ENCODE data around the gene PHKB.
"Not testable (repeated sequence)": the region's sequence is repeated elsewhere in the genome, so short reads cannot be mapped to it uniquely, and the experiment has no call there.

The PHKB gene

GRCh38 chr16:47528431-47528830 is 67.3 kb downstream of the PHKB start:
- peaks cover 18% of the 10 kb centered on the region for H3K36me3 ChIP-seq (ENCODE audit: control insufficient read depth, low read length)
- TF ChIP-seq EZH2phosphoT487 (IDR thresholded peaks at IDR 0.05; ENCODE audit: borderline replicate concordance, low read length) = no peak
- TF ChIP-seq, protein P1, sequence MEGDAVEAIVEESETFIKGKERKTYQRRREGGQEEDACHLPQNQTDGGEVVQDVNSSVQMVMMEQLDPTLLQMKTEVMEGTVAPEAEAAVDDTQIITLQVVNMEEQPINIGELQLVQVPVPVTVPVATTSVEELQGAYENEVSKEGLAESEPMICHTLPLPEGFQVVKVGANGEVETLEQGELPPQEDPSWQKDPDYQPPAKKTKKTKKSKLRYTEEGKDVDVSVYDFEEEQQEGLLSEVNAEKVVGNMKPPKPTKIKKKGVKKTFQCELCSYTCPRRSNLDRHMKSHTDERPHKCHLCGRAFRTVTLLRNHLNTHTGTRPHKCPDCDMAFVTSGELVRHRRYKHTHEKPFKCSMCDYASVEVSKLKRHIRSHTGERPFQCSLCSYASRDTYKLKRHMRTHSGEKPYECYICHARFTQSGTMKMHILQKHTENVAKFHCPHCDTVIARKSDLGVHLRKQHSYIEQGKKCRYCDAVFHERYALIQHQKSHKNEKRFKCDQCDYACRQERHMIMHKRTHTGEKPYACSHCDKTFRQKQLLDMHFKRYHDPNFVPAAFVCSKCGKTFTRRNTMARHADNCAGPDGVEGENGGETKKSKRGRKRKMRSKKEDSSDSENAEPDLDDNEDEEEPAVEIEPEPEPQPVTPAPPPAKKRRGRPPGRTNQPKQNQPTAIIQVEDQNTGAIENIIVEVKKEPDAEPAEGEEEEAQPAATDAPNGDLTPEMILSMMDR (IDR thresholded peaks at IDR 0.05; ENCODE audit: low read depth, low read length, poor library complexity, severe bottlenecking) = no peak
- no peak overlapping the region for H3K4me3 ChIP-seq (ENCODE audit: low read length)

GRCh38 chr16:47533744-47534292 is 72.7 kb downstream of the PHKB start:
- Histone ChIP-seq H3F3A (ENCODE audit: control insufficient read depth, insufficient read depth) (no peaks in the 10 kb centered on the region), H4K20me1 (ENCODE audit: control insufficient read depth, insufficient read depth, low read depth, low read length) (no peaks in the 10 kb centered on the region), H3K4me2 (ENCODE audit: low read length) (no peak overlapping the region), H3K36me3 (ENCODE audit: control insufficient read depth, low read length) (peaks cover 25% of the 10 kb centered on the region), H3K9me2 (replicated peaks; ENCODE audit: control insufficient read depth, low read length) (no peaks in the 10 kb centered on the region), H3K4me3 (ENCODE audit: low read length) (no peak overlapping the region), H3K27me3 (ENCODE audit: control insufficient read depth, low read length) (no peaks in the 10 kb centered on the region), H3K9me3 (ENCODE audit: control insufficient read depth, insufficient read depth, low read length) (peaks cover 19% of the 10 kb centered on the region), H3K79me2 (ENCODE audit: control insufficient read depth, low read length) (no peaks in the 10 kb centered on the region), H3K4me1 (ENCODE audit: control insufficient read depth, low read length) (peaks cover 4% of the 10 kb centered on the region), H3K27ac (ENCODE audit: low read depth, low read length) (no peak overlapping the region)
- TF ChIP-seq, protein P1 (IDR thresholded peaks at IDR 0.05; ENCODE audit: low read depth, low read length, poor library complexity, severe bottlenecking) = no peak
- no peak for TF ChIP-seq EZH2phosphoT487 (IDR thresholded peaks at IDR 0.05; ENCODE audit: borderline replicate concordance, low read length)

More at GRCh38 chr16:47528431-47528830, 67.3 kb downstream of the PHKB start:
- Histone ChIP-seq H3F3A (ENCODE audit: control insufficient read depth, insufficient read depth) (no peaks in the 10 kb centered on the region), H3K4me1 (ENCODE audit: control insufficient read depth, low read length) (peaks cover 6% of the 10 kb centered on the region), H3K27me3 (ENCODE audit: control insufficient read depth, low read length) (no peaks in the 10 kb centered on the region), H3K9me3 (ENCODE audit: control insufficient read depth, insufficient read depth, low read length) (peaks cover 19% of the 10 kb centered on the region), H3K9me2 (replicated peaks; ENCODE audit: control insufficient read depth, low read length) (no peaks in the 10 kb centered on the region), H4K20me1 (ENCODE audit: control insufficient read depth, insufficient read depth, low read depth, low read length) (no peaks in the 10 kb centered on the region), H3K79me2 (ENCODE audit: control insufficient read depth, low read length) (peaks cover 6% of the 10 kb centered on the region), H3K27ac (ENCODE audit: low read depth, low read length) (no peak overlapping the region), H3K4me2 (ENCODE audit: low read length) (no peak overlapping the region)

DNA sequence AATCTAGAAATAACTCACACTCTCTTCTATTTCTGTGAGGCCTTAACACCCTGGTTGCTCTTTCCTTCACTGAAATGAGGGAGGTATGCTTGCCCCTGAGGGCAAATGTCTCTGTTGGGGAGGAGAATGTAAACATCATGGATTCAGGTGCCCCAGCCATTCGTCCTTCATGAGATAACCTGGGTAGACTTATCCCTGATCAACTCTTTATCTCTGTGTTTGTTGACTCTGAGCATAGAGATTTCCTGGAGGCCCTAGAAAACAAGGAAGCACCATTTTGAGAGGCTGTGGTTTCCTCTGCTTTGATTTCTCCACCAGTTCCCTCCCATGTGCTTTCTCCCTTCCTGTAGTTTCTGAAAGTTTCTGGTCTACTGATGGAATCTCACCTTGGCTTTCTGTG is 77.3 kb downstream of the PHKB start:
- H3K9me2 ChIP-seq (replicated peaks; ENCODE audit: control insufficient read depth, low read length) = no peaks in the 10 kb centered on the region
- H4K20me1 ChIP-seq (ENCODE audit: control insufficient read depth, insufficient read depth, low read depth, low read length) = no peaks in the 10 kb centered on the region
- TF ChIP-seq, protein P1 (IDR thresholded peaks at IDR 0.05; ENCODE audit: low read depth, low read length, poor library complexity, severe bottlenecking) = no peak
- no peak for TF ChIP-seq EZH2phosphoT487 (IDR thresholded peaks at IDR 0.05; ENCODE audit: borderline replicate concordance, low read length)
- H3K9me3 ChIP-seq (ENCODE audit: control insufficient read depth, insufficient read depth, low read length) = peaks cover 7% of the 10 kb centered on the region; the same call in 1 of the 2 replicates
- H3K27me3 ChIP-seq (ENCODE audit: control insufficient read depth, low read length) = no peaks in the 10 kb centered on the region
- H3F3A ChIP-seq (ENCODE audit: control insufficient read depth, insufficient read depth) = no peaks in the 10 kb centered on the region
- no peak overlapping the region for H3K27ac ChIP-seq (ENCODE audit: low read depth, low read length)
- H3K4me3 ChIP-seq (ENCODE audit: low read length) = no peak overlapping the region
- H3K4me2 ChIP-seq (ENCODE audit: low read length) = no peak overlapping the region
- no peaks in the 10 kb centered on the region for H3K79me2 ChIP-seq (ENCODE audit: control insufficient read depth, low read length)
- peaks cover 4% of the 10 kb centered on the region for H3K4me1 ChIP-seq (ENCODE audit: control insufficient read depth, low read length)
- H3K36me3 ChIP-seq (ENCODE audit: control insufficient read depth, low read length) = peaks cover 12% of the 10 kb centered on the region

DNA sequence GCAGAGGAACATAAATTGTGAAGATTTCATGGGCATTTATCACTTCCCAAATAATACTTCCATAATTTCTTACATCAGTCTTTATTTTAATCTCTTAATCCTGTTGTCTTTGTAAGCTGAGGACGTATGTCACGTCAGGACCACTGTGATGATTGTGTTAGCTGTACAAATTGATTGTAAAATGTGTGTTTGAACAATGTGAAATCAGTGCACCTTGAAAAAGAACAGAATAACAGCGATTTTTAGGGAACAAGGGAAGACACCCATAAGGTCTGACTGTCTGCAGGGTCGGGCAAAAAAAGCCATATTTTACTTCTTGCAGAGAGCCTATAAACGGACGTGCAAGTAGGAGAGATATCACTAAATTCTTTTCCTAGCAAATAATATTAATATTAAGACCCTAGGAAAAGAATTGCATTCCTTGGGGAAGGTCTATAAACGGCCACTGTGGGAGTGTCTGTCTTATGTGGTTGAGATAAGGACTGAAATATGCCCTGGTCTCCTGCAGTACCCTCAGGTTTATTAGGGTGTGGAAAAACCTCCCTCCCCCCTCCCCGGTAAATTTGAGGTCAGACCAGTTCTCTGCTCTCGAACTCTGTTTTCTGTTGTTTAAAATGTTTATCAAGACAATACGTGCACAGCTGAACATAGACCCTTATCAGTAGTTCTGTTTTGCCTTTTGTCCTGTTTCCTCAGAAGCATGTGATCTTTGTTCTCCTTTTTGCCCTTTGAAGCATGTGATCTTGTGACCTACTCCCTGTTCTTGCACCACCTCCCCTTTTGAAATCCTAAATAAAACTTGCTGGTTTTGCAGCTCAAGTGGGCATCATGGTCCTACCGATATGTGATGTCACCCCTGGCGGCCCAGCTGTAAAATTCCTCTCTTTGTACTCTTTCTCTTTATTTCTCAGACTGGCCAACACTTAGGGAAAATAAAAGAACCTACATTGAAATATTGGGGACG is 78.9 kb downstream of the PHKB start:
- not testable (repeated sequence) for H3K9me2 ChIP-seq (replicated peaks; ENCODE audit: control insufficient read depth, low read length); H3K9me3 ChIP-seq (ENCODE audit: control insufficient read depth, insufficient read depth, low read length); H3F3A ChIP-seq (ENCODE audit: control insufficient read depth, insufficient read depth); H3K27ac ChIP-seq (ENCODE audit: low read depth, low read length); H3K4me2 ChIP-seq (ENCODE audit: low read length); H4K20me1 ChIP-seq (ENCODE audit: control insufficient read depth, insufficient read depth, low read depth, low read length); H3K4me3 ChIP-seq (ENCODE audit: low read length); H3K79me2 ChIP-seq (ENCODE audit: control insufficient read depth, low read length); H3K27me3 ChIP-seq (ENCODE audit: control insufficient read depth, low read length); H3K4me1 ChIP-seq (ENCODE audit: control insufficient read depth, low read length)
- peaks cover 11% of the 10 kb centered on the region for H3K36me3 ChIP-seq (ENCODE audit: control insufficient read depth, low read length)

- H3K27ac ChIP-seq (ENCODE audit: low read depth, low read length); H3K27me3 ChIP-seq (ENCODE audit: control insufficient read depth, low read length); H3K9me2 ChIP-seq (replicated peaks; ENCODE audit: control insufficient read depth, low read length); H3K4me3 ChIP-seq (ENCODE audit: low read length); H3K9me3 ChIP-seq (ENCODE audit: control insufficient read depth, insufficient read depth, low read length); H3F3A ChIP-seq (ENCODE audit: control insufficient read depth, insufficient read depth); H4K20me1 ChIP-seq (ENCODE audit: control insufficient read depth, insufficient read depth, low read depth, low read length); H3K4me1 ChIP-seq (ENCODE audit: control insufficient read depth, low read length); H3K36me3 ChIP-seq (ENCODE audit: control insufficient read depth, low read length); H3K79me2 ChIP-seq (ENCODE audit: control insufficient read depth, low read length); H3K4me2 ChIP-seq (ENCODE audit: low read length): not testable (repeated sequence)
Measured at GRCh38 chr16:47541135-47541534, 80.0 kb downstream of the PHKB start.

All from DOHH2 (cell line).